Keratinocyte (primary cell): ENCODE results near the gene CAPN5. TPM values are rescaled to one million over a fixed set of nuclear protein-coding genes. Genes with fewer than 3 reads are reported as not detected.
"Not testable (repeated sequence)": the region's sequence is repeated elsewhere in the genome, so short reads cannot be mapped to it uniquely, and the experiment has no call there.

Experiments
- DNase-seq: peaks from one replicate; pipeline ENCODE4 v3.0.0-alpha.2; 2011; ENCODE audit warnings: low read depth, missing footprints, low spot score
- FAIRE-seq: peaks from 2 replicates; lab custom pipeline; 2011; peaks lifted over from hg19 to GRCh38; lab: Jason Lieb, UNC
- H2AFZ ChIP-seq: 2 replicates; pipeline ENCODE4 v1.6.0; 2012; ENCODE audit warnings: low read length, control low read depth, inconsistent platforms; ENCODE audit not compliant: control insufficient read depth
- H3K27ac ChIP-seq: 2 replicates; pipeline ENCODE4 v1.5.1; 2011; ENCODE audit warnings: low read length; ENCODE audit not compliant: control insufficient read depth, insufficient read depth
- H3K27me3 ChIP-seq: 3 replicates; pipeline ENCODE4 v1.6.0; 2011; ENCODE audit warnings: low read length; ENCODE audit not compliant: control insufficient read depth, insufficient read depth; ENCODE audit errors: extremely low read depth
- H3K36me3 ChIP-seq, 2 experiments: 2 replicates in 1 of 2; 3 replicates in 1 of 2; pipeline ENCODE4 v1.5.1; 2011; ENCODE audit warnings: low read length in 2 of 2, mild to moderate bottlenecking in 1 of 2; ENCODE audit not compliant: control insufficient read depth in 2 of 2, insufficient read depth in 2 of 2; ENCODE audit errors: extremely low read depth in 1 of 2
- H3K4me1 ChIP-seq: 3 replicates; pipeline ENCODE4 v1.5.1; 2011; ENCODE audit warnings: low read length; ENCODE audit not compliant: control insufficient read depth, insufficient read depth; ENCODE audit errors: extremely low read depth
- H3K4me2 ChIP-seq: 3 replicates; pipeline ENCODE4 v1.6.0; 2011; ENCODE audit warnings: low read depth, low read length; ENCODE audit not compliant: control insufficient read depth, insufficient read depth; ENCODE audit errors: extremely low read depth
- H3K4me3 ChIP-seq, 3 experiments: fragments of 200-600 bp in 1 of 3; sonication (generic) in 1 of 3; 2 replicates in 2 of 3; 3 replicates in 1 of 3; pipeline ENCODE4 v1.5.1; 2011 to 2016; ENCODE audit warnings: low read length in 3 of 3, mild to moderate bottlenecking in 3 of 3, control low read depth in 2 of 3, inconsistent platforms in 1 of 3, low read depth in 1 of 3, mixed read lengths in 1 of 3, mixed run types in 1 of 3, moderate library complexity in 1 of 3; ENCODE audit not compliant: control insufficient read depth in 2 of 3, insufficient read depth in 2 of 3; ENCODE audit errors: extremely low read depth in 1 of 3
- H3K79me2 ChIP-seq: 2 replicates; pipeline ENCODE4 v1.6.0; 2012; ENCODE audit warnings: low read length; ENCODE audit not compliant: control insufficient read depth, insufficient read depth
- H3K9ac ChIP-seq: 3 replicates; pipeline ENCODE4 v1.6.0; 2011; ENCODE audit warnings: low read length; ENCODE audit not compliant: control insufficient read depth, insufficient read depth; ENCODE audit errors: extremely low read depth
- H3K9me1 ChIP-seq: 3 replicates; pipeline ENCODE4 v1.6.0; 2011; ENCODE audit warnings: low read length; ENCODE audit not compliant: control insufficient read depth, insufficient read depth; ENCODE audit errors: extremely low read depth
- H3K9me3 ChIP-seq: 2 replicates; pipeline ENCODE4 v1.5.1; 2012; ENCODE audit warnings: low read depth, low read length; ENCODE audit not compliant: control insufficient read depth
- H4K20me1 ChIP-seq: 3 replicates; pipeline ENCODE4 v1.6.0; 2011; ENCODE audit warnings: low read length; ENCODE audit not compliant: control insufficient read depth, insufficient read depth; ENCODE audit errors: extremely low read depth
- CTCF ChIP-seq, 3 experiments: IDR thresholded peaks in 1 of 3; conservative IDR thresholded peaks in 1 of 3; optimal IDR thresholded peaks in 1 of 3; 2 replicates in 2 of 3; 3 replicates in 1 of 3; pipeline versions ENCODE3 to v1.5.1; 2011; ENCODE audit warnings: low read length in 3 of 3, mild to moderate bottlenecking in 3 of 3, moderate library complexity in 2 of 3, control low read depth in 1 of 3, inconsistent platforms in 1 of 3; ENCODE audit not compliant: insufficient read depth in 2 of 3; ENCODE audit errors: extremely low read depth in 1 of 3
- EZH2 ChIP-seq: IDR thresholded peaks from one replicate; pipeline ENCODE4 v1.6.1; 2012; ENCODE audit warnings: inconsistent platforms, mild to moderate bottlenecking, low read length, moderate library complexity
- dilution Hi-C: fragments of 300-500 bp; cut with MboI; formaldehyde crosslinking; loops from one replicate; pipeline ENCODE4 v1.7.0; 2020; ENCODE audit warnings: low sequenced_read_pairs; ENCODE audit not compliant: extremely low pct_ligation_motif_present
- polyA minus RNA-seq, 3 experiments: library from RNA; depleted of rRNA, polyadenylated mRNA; stranded (reverse); fragments of >200 nt; gene quantifications; 1 replicate in 1 of 3; 2 replicates in 1 of 3; 3 replicates in 1 of 3; pipeline ENCODE4 v1.2.3, GENCODE V29; 2011
- polyA plus RNA-seq, 5 experiments: library from polyadenylated mRNA; depleted of rRNA in 3 of 5; stranded (reverse) in 3 of 5; stranded (forward) in 1 of 5; unstranded in 1 of 5; fragments of >200 nt; gene quantifications; 1 replicate in 1 of 5; 2 replicates in 3 of 5; 3 replicates in 1 of 5; pipeline versions ENCODE4 v1.2.1 to v1.2.3, GENCODE V29; 2011 to 2012; ENCODE audit warnings: missing spikeins in 2 of 5, low read depth in 1 of 5, low replicate concordance in 1 of 5

The CAPN5 gene
- 0.97 to 1.9 TPM (median 1.2 TPM) in 3 replicates for polyA plus RNA-seq
- 0.12 TPM for polyA plus RNA-seq (2011; ENCODE audit: low read depth)
- 0.74 and 1.6 TPM in 2 replicates for polyA plus RNA-seq (2011; cell fraction: cytosol; rRNA removed)
- 2.3 and 3.3 TPM in 2 replicates for polyA plus RNA-seq (2011; cell fraction: nucleus; rRNA removed)
- 0.23 and 1.9 TPM in 2 replicates for polyA plus RNA-seq (2012; ENCODE audit: low replicate concordance)
- polyA minus RNA-seq = 1.5 to 4.7 TPM (median 1.9 TPM) in 3 replicates
- polyA minus RNA-seq (2011; cell fraction: cytosol; rRNA and poly(A)+ RNA removed) = 1.9 TPM
- 1.3 and 2.0 TPM in 2 replicates for polyA minus RNA-seq (2011; cell fraction: nucleus; rRNA and poly(A)+ RNA removed)

- Histone ChIP-seq H3K9ac (peak within 1 kb of the TSS; percentile 65), H3K4me2 (peak within 1 kb of the TSS; percentile 89), H3K4me1 (peaks cover 8% of the 10 kb centered on the region), H3K27me3 (peaks cover 23% of the 10 kb centered on the region), H4K20me1 (no peaks in the 10 kb centered on the region), H3K4me3 (peak within 1 kb of the TSS; percentile 52 to 80 (median 71)), H3K9me1 (peaks cover 2% of the 10 kb centered on the region), H3K36me3 (no peaks in the 10 kb centered on the region), H3K9me3 (no peaks in the 10 kb centered on the region), H2AFZ (peak within 1 kb of the TSS; percentile 80), H3K27ac (no peak within 1 kb of the TSS), H3K79me2 (no peaks in the 10 kb centered on the region)
- TF ChIP-seq CTCF (optimal IDR thresholded peaks at IDR 0.05 in 1 of 3, IDR thresholded peaks at IDR 0.05 in 1 of 3, conservative IDR thresholded peaks at IDR 0.05 in 1 of 3; ENCODE audit: extremely low read depth in 1 of 3, insufficient read depth in 2 of 3, low read length in 3 of 3) (peak in 2 of 3 experiments; percentile 16 to 26), EZH2 (no peak)
- DNase-seq (peak; percentile 19), FAIRE-seq (no peak)
- dilution Hi-C loops = no loop called here
Observed at GRCh38 chr11:77066229-77067042, at the start of gene CAPN5. TSS of gene CAPN5 (plus strand) at chr11:77066971. CDS start at chr11:77084887, 17,916 bp downstream.

GRCh38 chr11:77018396-77018924 is 48.3 kb upstream of the CAPN5 start:
- DNase-seq, H3K9me1 ChIP-seq, dilution Hi-C loops, H3K27me3 ChIP-seq, H3K27ac ChIP-seq, H3K9me3 ChIP-seq, FAIRE-seq, H2AFZ ChIP-seq, H3K36me3 ChIP-seq, H3K4me2 ChIP-seq, H3K9ac ChIP-seq, H4K20me1 ChIP-seq, H3K79me2 ChIP-seq, H3K4me3 ChIP-seq: not testable (repeated sequence)
- H3K4me1 ChIP-seq = peaks cover 11% of the 10 kb centered on the region
